ENCODE measurements around the gene GRAP2. TPM values are rescaled to one million over a fixed set of nuclear protein-coding genes. Genes with fewer than 3 reads are reported as not detected.

GRAP2 gene
- total and polyA plus RNA-seq, 2 experiments from 2014 or later = 0.42 TPM; not detected in 1

GRCh38 chr22:39956932-39957664, 56.2 kb downstream of the GRAP2 start:
- Histone ChIP-seq H3K79me2 (replicated peaks; ENCODE audit: insufficient read depth) (no peaks in the 10 kb centered on the region), H3K27me3 (ENCODE audit: insufficient read depth) (no peaks in the 10 kb centered on the region), H3K9me2 (ENCODE audit: insufficient read depth) (no peaks in the 10 kb centered on the region), H4K20me1 (replicated peaks; ENCODE audit: insufficient read depth) (no peaks in the 10 kb centered on the region), H3K4me3 (no peak overlapping the region), H3K36me3 (ENCODE audit: insufficient read depth) (no peaks in the 10 kb centered on the region), H3K4me1 (ENCODE audit: insufficient read depth) (peaks cover 4% of the 10 kb centered on the region; the same call in 1 of the 2 replicates), H2AFZ (peak overlapping the region; percentile 72; the same call in 1 of the 2 replicates), H3K4me2 (no peak overlapping the region), H3F3A (replicated peaks; ENCODE audit: low read depth) (no peaks in the 10 kb centered on the region), H3K27ac (ENCODE audit: low read depth) (no peak overlapping the region)
- Mint-ChIP-seq H3K27ac (no peak overlapping the region), H3K36me3 (ENCODE audit: low read depth) (no peaks in the 10 kb centered on the region), H3K4me1 (peaks cover 44% of the 10 kb centered on the region), H3K9me3 (peaks cover 3% of the 10 kb centered on the region; the same call in 1 of the 3 replicates), H3K4me3 (no peak overlapping the region), H3K27me3 (ENCODE audit: insufficient read depth, low read depth, poor library complexity) (peaks cover 17% of the 10 kb centered on the region)
- ATAC-seq (no peak), DNase-seq (ENCODE audit: low spot score) (no peak)
- TF ChIP-seq CREB1 (CRISPR knock-in tag; IDR thresholded peaks at IDR 0.05; ENCODE audit: low read depth) = no peak
- TF ChIP-seq ZNF114 (CRISPR knock-in tag; IDR thresholded peaks at IDR 0.05) = no peak
- no peak for TF ChIP-seq ETS1 (IDR thresholded peaks at IDR 0.05)
- no peak for TF ChIP-seq EZH2 (IDR thresholded peaks at IDR 0.05; ENCODE audit: low read depth, unreplicated experiment)
- no peak for TF ChIP-seq ZNF462 (CRISPR knock-in tag; IDR thresholded peaks at IDR 0.05)
- TF ChIP-seq NANOG (IDR thresholded peaks at IDR 0.05; ENCODE audit: borderline replicate concordance) = no peak
- TF ChIP-seq REST (IDR thresholded peaks at IDR 0.05; ENCODE audit: unreplicated experiment) = no peak
- TF ChIP-seq CTCF (conservative IDR thresholded peaks at IDR 0.05; ENCODE audit: low read depth in 2 of 2) = no peak
- no peak for TF ChIP-seq STAT1 (IDR thresholded peaks at IDR 0.05; ENCODE audit: unreplicated experiment)
- TF ChIP-seq JUNB (IDR thresholded peaks at IDR 0.05; ENCODE audit: unreplicated experiment) = no peak
- no peak for TF ChIP-seq ZNF331 (CRISPR knock-in tag; IDR thresholded peaks at IDR 0.05; ENCODE audit: low read depth)
- no peak for TF ChIP-seq EZH2phosphoT487 (IDR thresholded peaks at IDR 0.05; ENCODE audit: unreplicated experiment)
- no peak for TF ChIP-seq POLR2AphosphoS5 (IDR thresholded peaks at IDR 0.05; ENCODE audit: low read depth)
